Activated CD8-positive, alpha-beta memory T cell treated with anti-CD3 and anti-CD28 coated beads for 48 hours (primary cell): ENCODE measurements around the gene ATOH8.

Experiments
- DNase-seq, 3 experiments: peaks; one replicate each; pipeline ENCODE4 v3.0.0-alpha.2; 2020; ENCODE audit warnings: low read depth in 2 of 3, low spot score in 2 of 3

ATOH8 gene

GRCh38 chr2:85736456-85737355, 17.1 kb upstream of the ATOH8 start:
- DNase-seq, result no peak

- DNase-seq, result no peak
Observed at GRCh38 chr2:85737481-85737880, 16.3 kb upstream of the ATOH8 start.

- DNase-seq, result no peak
Observed at GRCh38 chr2:85737961-85738360, 15.8 kb upstream of the ATOH8 start.

- DNase-seq, result no peak
Observed at GRCh38 chr2:85740193-85740592, 13.6 kb upstream of the ATOH8 start.

- no peak for DNase-seq
Observed at GRCh38 chr2:85741211-85741832, 12.5 kb upstream of the ATOH8 start.

- DNase-seq, result no peak
Observed at GRCh38 chr2:85741833-85742455, 11.8 kb upstream of the ATOH8 start.

GRCh38 chr2:85743304-85743978, 10.3 kb upstream of the ATOH8 start:
- DNase-seq, result no peak

- DNase-seq, result no peak
Observed at GRCh38 chr2:85744055-85744454, 9.7 kb upstream of the ATOH8 start.

GRCh38 chr2:85744741-85745601, 8.8 kb upstream of the ATOH8 start:
- DNase-seq, result no peak

- DNase-seq, result no peak
Observed at GRCh38 chr2:85745619-85746018, 8.2 kb upstream of the ATOH8 start.

- DNase-seq, result no peak
Observed at GRCh38 chr2:85746321-85747004, 7.3 kb upstream of the ATOH8 start.

- DNase-seq, result no peak
Observed at GRCh38 chr2:85747441-85747840, 6.3 kb upstream of the ATOH8 start.

- no peak for DNase-seq
Observed at GRCh38 chr2:85748039-85748734, 5.6 kb upstream of the ATOH8 start.

GRCh38 chr2:85748985-85749875, 4.6 kb upstream of the ATOH8 start:
- no peak for DNase-seq

- peak in 1 of 3 experiments; percentile 22 for DNase-seq
Observed at GRCh38 chr2:85750587-85751575, 2.9 kb upstream of the ATOH8 start.

- DNase-seq, result no peak
Observed at GRCh38 chr2:85751627-85752026, 2.2 kb upstream of the ATOH8 start.

GRCh38 chr2:85753035-85753524, 711 bp upstream of the ATOH8 start:
- no peak for DNase-seq
